NCI-H748 (cell line): ENCODE data around the gene CDK6.
A peak's percentile ranks its signal among the peaks of the same experiment; 100 is the strongest.
"Not testable (repeated sequence)": the region's sequence is repeated elsewhere in the genome, so short reads cannot be mapped to it uniquely, and the experiment has no call there.

Experiments
- DNase-seq: peaks from one replicate; lab custom pipeline; 2025; ENCODE audit not compliant: unreplicated experiment; lab: John Stamatoyannopoulos, UW

Gene CDK6

DNA sequence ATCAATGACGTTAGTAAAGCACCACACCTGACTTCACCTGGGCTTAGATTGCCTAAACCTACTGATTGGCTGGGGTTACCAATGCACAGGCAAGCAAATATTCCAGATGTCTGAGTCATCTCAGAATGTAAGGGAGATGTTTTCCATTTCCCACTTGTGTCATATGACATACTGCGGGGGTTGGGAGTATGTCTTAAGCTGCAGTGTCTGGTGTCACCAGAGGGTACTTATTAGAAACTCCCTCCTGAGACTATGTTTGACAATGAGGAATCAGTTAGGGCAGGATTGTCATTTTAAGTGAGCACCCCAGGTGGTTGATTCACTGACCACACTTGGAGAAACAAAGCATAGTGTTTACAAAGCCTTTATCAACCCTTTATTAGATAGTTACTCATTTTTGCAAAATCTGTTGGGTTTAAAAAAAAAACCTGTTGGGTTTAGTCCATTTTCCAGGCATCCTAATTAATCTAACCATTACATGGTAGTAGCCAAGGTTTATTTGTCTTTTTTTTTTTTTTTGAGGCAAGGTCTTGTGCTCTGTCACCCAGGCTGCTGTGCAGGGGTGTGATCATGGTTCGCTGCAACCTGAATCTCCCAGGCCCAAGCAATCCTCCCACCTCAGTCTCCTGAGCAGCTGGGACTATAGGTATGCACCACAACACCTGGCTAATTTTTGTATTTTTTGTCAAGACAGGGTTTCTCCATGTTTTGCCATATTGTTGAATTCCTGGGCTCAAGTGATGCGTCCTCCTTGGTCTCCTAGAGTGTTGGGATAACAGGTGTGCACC, 72.5 kb downstream of the CDK6 start:
- DNase-seq: peak; percentile 92

DNA sequence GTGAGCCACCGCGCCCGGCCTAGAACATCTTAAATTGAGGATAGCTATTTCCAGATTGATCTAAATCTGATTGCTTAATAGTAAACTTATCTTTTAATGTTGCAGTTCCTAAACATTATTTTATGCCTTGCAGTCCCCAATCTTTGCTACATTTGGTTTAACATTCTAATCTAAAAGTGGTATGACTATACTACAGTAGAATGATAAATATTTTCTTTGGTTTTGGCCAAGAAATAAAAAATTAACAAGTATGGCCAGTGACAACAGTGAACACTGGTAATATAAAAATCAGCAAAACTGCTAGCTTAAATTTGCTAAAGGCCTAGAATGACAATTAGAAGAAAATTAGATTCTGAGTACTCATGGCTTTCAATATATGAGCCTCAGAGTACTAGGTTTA, 73.5 kb downstream of the CDK6 start:
- no peak for DNase-seq

DNA sequence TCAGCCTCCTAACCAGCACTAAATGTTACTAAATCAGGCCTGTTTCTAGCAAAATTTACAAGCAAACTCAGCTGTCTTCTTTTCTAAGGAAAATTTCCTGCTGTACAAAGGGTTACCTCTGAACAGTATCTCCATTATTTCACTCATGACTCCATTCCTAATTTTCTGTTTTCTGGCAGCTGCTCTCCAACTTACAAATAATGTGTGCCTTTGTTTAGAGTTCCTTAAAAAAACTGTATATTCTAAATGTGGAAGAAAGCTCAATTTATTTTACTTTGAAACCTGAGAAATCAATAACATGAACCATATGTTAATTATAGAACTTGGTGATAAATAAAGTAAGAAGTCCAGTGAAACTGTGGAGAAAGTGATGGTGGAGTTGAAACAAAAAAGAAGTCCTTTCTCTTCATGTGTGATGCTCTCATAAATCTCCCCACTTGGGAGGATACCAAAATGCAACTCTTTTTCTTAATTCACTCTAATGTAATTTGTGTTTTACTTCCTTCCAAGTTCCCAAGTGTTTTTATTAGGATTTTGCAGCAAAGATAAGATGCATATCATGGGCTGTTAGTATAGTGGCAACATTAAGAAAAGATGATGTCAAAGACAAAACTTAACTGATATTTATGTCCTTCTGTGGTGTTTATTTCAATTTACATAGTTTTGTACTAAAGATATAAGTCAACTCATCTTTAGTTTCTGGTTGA, 74.8 kb downstream of the CDK6 start:
- DNase-seq: no peak

DNA sequence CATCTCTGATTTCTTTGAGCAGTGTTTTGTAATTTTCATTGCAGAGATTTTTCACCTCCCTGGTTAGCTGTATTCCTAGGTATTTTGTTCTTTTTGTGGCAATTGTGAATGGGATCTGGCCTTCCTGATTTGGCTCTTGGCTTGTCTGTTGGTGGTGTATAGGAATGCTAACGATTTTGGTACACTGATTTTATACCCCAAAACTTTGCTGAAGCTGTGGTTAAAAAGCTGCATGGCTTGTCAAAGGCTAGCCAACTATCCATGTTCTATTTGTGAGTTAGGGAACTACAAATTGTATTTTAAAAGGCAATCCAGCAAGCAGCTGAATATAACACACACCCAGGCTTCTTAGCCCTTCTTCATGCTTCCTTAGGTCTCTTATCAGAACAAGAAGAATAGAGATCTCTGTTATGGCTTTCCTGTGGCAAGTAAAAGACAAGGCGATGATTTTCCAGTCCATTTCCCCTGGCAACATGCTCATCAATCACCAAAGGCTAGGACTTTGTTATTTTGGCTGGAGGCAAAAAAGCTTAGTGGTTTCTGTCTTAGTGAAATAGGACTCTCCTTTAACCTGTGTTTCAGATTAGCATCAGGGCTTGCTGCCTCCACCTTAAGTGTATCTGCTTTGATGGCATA, 77.5 kb downstream of the CDK6 start:
- DNase-seq: no peak

DNA sequence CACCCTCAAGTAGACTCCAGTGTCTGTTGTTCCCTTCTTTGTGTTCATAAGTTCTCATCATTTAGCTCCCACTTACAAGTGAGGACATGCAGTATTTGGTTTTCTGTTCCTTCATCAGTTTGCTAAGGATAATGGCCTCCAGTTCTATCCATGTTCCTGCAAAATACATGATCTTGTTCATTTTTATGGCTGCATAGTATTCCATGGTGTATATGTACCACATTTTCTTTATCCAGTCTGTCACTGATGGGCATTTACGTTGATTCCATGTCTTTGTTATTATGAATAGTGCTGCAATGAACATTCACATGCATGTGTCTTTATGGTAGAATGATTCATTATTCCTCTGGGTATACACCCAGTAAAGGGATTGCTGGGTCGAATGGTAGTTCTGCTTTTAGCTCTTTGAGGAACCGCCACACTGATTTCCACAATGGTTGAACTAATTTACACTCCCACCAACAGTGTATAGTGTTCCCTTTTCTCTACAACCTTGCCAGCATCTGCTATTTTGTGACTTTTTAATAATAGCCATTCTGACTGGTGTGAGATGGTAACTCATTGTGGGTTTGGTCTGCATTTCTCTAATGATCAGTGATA, 79.0 kb downstream of the CDK6 start:
- not testable (repeated sequence) for DNase-seq

DNA sequence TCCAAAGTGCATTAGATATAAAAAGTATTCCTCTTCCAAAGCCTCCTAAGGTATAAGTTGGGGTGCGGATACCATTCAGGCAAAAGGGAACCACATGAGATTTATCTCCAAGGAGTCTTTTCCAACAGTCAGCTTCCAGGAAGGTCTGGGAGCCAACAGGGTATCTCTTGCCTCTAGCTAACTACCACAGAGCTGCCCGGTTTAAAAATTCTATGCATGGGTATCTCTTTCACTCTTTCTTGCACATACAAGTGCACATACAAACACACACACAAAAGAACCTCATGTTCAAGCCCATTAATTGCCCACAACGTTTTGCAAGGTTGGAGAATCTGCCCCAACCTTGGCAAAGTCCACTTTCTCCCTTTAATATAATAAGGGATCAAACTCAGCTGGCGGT, 80.7 kb downstream of the CDK6 start:
- DNase-seq: no peak

DNA sequence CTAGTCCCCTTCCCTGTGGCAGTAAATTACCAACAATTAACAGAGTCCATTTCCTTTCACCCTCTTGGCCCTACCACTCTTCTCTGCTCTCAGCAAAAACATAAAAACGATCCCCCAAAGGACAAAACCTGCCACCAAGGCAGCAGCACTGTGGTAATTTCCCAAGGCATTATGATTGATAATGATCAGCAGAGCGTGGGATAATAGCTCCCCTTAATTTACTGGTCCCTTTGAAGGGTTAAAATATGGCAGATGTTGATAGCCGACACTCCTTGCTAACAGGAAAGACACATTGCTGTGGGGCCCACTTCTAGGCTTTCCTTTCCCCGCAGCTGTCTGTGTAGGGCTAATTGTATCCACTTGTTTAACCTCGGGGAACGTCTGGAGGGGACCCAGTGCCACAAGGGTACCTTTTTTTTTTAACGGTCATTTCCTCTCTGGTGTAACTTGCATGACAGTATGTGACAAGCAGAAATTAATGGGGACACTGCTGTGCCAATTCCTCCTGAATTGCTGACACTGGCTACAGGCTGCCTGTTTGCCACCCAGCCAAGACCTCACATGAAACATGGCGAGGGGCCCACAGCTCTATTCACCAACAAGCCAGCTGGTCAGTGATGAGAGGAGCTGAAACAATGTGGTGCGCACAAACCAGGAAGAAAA, 81.3 kb downstream of the CDK6 start:
- DNase-seq: peak; percentile 57

DNA sequence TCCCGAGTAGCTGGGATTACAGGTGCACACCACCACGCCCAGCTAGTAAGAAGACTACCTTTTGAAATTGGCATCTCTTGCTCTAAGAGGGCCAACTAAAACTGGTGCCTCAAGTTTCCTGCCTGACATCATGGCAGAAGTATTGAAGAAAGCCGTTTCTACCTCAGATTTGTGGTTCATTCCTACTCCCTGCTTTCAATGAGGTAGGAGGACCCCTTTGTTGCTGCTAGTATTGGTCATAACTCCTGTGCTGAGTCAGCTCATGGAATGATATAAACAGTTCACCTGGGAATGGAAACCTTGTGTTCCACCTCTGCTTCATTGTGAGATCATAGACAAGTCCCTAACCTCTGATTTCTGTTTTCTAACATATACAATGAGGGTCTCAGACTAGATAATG, 82.8 kb downstream of the CDK6 start:
- no peak for DNase-seq

DNA sequence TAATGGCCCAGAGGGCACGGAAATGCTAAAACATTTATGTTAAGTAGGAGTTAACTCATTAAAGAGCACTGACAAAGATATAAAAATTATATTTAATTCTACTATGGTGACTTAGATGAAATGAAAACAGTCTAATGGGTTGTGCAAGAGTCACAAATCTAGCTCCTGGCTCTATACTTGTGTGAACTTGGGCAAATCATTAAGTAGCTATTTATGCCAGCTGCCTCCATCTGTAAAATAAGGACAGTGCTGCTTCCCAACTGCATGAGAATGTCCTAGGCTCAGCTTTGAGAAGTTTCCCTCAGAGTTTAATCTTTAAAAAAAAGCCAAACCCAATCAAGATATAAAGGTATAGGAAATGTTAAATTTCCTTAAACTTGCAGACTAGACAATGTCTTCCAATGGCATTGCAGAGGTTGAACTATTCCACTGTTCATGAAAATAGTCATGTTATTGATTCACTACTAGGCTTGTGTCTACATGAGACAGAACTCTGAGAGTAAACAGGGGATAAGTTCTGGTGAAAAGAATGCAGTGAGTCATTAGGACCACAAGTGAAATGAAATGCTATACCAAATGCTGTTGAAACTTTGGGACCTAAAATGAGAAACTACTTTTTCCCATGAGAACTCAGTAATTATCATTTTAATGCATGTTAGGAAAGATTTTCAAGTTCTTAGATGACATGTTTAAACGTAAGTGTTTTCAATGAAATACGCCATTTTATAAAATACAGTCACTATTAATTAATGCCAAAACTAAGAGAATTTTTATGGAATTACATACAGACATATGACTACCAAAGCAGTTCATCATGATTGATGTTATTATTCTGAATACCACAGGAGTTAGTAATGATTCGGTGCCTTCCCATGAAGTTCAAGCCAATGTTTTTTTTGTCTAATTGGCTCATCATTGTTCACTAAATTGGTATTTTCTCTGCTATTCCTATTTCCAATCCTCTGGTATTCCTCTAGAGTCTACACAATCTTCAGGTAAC, 84.2 kb downstream of the CDK6 start:
- no peak for DNase-seq

DNA sequence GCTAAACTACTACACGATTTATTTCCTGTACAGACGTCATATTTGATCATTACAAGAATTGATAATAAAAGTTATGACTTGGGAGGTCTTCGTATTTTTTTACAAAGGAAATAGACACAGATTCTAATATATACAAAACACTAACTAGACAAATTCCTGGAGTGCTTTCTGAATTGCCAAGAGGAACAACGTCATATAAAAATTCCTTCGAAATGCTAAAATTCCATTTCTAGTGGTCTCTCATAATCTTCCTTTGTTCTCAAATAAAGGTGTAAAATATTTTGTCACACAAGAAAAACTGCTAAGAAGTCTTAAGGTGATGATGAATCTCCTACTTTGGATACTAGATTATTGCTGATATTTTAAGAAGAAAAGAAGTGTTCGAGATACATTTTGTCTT, 85.4 kb downstream of the CDK6 start:
- DNase-seq: no peak

DNA sequence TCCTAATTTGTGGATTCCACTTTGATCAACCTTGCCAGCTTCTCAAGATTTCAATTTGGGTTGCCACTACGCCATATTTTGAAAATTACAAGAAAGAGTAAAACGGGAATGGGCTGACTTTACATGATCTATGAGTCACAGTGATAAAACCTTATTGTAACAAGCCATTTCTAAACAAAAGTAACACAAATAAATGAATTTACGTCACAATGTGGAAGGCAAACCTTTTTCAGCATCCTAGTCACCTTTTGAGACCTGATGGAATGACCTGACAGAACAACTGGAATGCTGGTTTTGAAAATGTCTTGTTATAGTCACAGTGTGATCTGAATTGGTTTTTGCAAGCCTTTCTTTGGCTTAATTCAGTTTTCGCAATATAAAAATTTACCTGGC, 85.9 kb downstream of the CDK6 start:
- DNase-seq: no peak

DNA sequence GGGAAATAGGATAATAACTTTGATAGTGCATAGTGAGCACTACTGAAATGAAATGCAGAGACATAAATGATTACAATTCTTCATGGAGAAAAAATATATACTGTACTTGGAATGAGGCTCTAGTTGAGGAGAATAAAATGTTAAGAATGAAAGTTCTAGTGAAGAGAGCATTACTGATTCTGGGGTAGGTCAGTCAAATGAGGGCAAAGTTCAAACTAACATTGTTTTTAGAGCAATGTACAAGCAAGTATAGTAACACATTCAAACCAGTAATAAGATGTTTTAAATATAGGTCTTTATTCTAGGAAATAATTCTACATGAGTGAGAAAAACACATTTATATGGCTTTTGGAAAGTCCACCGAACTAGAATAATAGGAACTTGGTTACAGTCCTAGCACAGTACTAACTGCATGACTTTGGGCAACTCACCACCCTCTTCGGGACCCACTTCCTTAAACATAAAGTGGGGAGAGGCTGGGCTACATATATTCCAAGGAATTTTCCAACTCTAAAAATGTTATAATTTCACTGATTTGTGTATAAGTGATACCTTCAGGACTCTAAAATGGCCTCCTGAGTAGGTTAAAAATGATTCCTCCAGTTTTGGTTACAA, 86.4 kb downstream of the CDK6 start:
- DNase-seq: no peak

DNA sequence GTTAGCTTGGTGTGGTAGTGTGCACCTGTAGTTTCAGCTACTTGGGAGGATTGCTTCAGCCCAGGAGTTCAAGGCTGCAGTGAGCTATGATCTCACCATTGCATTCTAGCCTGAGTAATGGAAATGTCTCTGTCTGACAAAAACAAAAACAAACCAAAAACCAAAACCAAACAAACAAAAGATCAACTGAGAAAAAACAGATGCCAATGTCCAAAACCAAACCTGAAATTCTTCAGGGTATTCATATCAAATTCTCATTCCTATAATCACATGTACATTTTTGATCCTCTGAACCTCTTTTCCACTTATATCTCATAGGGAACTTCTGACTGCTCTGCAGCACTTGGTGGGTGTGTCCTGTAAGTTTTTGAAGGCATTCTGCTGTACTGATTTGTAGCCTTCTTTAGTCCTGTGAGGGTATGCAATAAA, 87.0 kb downstream of the CDK6 start:
- no peak for DNase-seq

DNA sequence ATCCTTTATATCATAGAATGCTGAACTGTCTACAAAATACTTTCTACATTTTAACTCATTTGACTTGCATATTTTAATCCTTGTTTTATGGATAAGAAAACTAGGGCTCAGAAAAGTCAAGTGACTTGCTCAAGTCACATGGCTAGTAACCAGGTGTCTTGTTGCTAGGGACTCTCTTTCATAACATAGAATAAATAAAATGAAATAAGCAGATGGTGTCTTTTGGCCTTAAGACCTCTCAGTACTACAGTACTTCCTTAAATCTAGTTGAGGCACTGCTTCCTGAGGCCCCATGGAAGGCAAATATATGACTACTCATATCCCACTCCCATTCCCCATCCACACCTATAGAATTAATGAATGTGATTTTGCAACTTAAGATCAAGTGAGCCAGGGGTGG, 87.9 kb downstream of the CDK6 start:
- no peak for DNase-seq

DNA sequence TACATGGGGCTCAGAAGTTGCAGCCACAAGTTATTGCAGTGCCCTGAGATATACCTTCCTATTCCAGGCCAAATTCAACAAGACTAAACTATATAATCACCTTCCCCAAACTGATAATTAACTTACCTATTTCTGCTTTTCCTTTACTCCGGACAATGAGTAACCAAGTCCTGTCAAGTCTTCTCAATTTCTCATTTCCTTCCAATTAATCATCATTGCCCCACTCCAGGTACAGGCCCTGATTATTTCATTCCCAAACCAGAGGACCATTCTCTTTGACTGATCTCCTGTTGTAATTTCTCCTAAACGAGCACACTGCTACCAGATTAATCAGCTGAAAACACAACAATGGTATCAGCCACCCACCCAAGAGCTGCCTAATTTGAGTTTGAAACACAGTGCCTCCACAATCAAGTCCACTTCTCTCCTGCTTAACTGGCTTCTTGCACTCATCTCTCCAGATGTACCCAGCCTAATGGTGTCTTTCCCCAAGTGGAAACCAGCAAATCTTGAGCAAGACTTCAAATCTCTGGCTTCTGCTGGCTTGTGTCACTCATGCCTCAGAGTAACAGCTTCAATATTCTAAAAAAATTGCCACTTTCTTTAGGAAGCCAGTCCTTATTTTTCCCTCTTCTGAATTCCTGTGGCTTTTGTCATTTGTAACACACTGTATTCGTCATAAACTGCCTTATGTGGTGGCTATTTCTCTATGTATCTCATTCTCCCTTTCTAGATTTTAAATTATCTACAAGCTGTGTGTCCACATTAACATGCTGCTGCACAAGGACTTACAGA, 89.1 kb downstream of the CDK6 start:
- no peak for DNase-seq

DNA sequence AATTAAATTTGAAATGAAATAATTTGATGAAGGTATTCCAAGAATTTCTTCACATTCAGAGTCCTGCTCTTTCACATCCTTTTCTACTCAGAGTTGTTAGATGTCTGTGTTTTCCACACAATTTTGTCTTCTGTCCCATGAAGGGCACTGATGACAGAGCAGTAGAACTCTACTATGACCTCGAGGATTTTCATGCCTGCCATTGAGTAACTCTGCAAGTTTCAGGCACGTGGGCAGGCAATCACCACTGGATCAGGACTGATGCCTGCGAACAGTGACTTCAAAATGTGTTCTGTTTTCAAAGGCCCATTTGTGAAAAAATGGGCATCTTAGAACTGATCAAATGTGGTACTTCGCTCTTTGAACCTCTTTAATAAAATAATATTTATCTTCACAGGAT, 91.1 kb downstream of the CDK6 start:
- DNase-seq: no peak

DNA sequence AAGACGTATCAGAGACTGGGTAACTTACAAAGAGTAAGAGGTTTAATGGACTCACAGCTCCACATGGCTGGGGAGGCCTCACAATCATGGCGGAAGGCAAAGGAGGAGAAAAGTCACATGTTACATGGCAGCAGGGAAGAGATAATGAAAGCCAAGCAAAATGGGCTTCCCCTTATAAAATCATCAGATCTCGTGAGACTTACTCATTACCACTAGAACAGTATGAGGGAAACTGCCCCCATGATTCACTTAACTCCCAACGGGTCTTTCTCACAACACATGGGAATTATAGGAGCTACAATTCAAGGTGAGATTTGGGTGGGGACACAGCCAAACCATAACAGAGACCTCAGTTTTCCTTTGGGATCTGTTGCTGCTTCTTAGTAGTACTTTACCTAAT, 92.2 kb downstream of the CDK6 start:
- DNase-seq: not testable (repeated sequence)

DNA sequence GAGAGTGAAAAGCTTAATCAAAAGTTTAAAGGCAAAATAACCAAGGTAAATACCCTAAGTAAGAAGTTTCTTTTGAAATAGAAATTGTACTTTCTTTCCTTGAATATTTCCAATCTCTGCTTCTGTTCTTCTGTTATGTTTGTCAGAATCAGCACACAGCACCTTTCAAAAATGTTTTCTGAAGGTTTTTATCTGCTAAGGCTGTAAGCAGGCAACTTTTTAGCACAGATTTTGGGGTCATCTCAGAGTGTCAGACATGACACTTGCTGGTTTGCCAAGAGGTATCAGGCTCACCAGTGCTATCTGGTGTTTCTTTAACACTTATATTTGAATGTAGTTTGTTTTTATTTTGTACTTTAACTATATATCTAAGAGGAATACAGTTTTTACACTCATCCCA, 94.2 kb downstream of the CDK6 start:
- DNase-seq: no peak

DNA sequence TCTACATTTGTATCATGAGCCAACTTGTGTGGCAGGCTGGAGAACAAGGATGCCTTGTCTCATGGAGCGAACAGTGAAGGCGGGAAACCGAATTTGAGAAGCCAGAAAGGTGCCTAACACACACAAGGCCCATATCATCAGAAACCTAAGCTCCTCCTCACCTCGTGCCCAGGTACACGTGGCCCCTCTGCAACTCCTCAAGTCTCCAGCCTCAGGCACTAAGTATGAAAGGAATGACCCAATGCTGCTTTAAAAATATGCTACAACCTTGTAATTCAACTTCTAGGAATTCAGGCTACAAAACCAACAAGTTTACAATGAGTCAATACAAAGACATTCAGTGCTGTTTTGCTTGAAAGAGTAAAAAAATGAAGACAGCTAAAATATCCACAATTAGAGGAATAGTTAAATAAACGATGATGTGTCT, 95.7 kb downstream of the CDK6 start:
- DNase-seq: no peak
